Activated CD8-positive, alpha-beta memory T cell treated with anti-CD3 and anti-CD28 coated beads, Interleukin-2, amount 50 U/mL, for 24 hours (primary cell): ENCODE data around the gene ALX4.

Experiments
- DNase-seq: peaks from one replicate; pipeline ENCODE4 v3.0.0-alpha.2; 2020; ENCODE audit errors: extremely low read depth

Gene ALX4

DNA sequence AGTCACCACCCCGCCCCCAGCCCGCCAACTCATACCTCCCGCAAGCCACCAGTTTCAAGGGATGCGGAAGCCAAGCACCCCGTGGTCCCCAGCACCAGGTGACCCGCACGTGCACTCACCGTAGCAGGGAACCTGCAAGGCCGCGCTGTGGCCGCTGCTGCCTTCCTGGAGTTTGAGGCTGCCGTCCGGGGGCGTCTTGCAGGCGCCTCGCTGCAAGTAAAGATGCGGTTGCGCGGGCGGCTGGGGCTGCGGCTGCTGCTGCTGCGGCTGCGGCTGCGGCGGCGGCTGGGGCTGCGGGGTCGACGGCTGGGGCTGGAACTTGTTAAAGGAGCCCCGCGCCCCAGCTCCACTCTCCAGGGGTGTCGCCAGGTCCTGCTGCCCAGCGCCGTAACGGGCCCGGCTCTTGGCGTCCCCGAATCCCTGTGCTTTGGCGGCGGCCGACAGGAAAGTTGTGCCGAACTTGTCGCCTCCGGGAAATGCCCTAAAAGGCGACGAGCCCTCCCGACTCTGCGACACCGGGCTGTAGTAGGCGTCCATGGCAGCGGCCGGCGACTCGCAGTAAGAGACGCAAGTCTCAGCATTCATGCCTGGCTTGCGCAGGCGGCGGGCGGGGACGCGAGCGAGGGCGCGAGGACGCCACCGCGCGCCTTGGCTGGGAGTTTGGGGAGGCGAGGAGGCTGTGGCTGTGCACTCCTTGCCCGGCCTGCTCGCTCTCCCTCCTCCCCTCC lies at the start of gene ALX4:
ALX4 (minus strand) TSS at position 662 of the 728 bp plus-strand sequence; CDS start at position 585, 77 bp downstream.
- DNase-seq, result no peak

DNA sequence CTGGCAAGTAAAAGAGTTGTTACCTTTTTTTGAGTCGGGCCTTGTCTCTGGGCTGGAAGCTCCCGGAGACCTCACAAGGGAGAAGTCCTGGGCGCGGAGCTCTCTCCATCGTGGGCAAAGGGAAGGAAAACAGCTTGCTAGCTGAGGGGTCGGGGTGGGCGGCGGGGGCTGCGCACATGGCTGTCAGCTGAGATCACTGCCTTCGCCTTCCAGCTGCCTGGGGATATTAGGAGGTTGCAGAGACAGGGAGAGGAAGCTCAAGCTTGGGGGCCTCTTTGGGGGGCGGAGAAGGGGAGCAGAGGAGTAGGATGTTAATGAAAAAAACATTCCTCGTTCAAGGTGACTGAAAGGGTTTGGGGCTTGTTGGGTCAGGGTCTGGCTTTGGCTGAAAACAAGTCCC lies 49.2 kb upstream of the ALX4 start:
- no peak for DNase-seq

DNA sequence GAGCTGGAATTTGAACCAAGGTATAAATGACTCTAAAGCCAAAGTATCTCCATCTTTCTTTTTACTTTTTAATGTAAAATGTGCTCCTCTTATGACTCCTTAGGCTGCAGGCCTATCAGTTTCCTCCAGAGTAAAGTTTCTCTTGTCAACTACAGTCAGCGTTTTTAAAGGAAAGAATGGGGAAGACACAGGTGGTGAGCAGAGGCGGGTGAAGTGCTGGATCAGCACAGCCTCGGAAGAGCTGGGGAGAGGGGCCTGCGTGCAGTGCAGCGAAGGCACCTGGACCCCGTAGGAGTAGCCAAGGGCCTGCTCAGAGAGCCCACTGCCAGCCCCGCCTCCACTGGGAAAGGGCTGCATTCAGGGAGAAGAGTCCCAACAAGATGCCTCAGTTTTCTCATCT lies 48.8 kb upstream of the ALX4 start:
- DNase-seq, result no peak

DNA sequence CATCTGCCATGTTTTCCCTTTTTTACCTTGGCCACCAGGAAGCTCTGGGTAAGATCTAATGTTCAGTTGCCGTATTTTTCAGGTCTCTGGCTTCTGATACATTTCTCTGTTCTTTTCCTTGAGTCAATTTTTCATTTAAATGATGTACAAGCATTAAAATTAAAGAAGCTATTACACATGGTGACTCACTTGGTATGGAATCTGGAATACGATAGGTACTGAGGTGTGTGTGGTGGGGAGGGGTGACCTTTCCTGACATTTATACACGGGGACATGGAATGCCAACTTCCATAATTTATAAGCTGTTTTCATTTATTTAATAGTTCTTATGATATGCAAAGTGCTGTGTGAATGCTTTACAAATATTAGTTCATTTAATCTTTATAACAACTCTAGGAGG lies 47.8 kb upstream of the ALX4 start:
- DNase-seq, result no peak

DNA sequence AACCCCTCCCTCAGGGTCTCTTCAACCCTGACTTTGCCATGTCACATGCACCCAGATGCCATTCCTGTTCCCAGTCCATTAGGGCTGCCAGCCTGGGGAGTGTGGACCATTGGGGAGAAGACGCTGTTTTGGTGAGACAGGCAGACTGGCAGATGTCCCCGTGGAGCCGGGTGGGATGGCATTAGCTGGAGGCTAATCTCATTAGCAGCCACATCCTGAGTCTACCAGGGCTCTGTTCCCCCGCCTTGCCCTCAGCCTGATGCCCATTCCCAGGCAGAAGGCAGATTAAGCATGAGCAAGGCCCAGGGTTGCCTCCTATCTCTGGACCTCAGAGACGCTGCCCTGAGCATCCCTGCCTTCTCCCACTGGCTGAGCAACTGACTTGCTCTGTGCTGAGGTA lies 46.4 kb upstream of the ALX4 start:
- no peak for DNase-seq

DNA sequence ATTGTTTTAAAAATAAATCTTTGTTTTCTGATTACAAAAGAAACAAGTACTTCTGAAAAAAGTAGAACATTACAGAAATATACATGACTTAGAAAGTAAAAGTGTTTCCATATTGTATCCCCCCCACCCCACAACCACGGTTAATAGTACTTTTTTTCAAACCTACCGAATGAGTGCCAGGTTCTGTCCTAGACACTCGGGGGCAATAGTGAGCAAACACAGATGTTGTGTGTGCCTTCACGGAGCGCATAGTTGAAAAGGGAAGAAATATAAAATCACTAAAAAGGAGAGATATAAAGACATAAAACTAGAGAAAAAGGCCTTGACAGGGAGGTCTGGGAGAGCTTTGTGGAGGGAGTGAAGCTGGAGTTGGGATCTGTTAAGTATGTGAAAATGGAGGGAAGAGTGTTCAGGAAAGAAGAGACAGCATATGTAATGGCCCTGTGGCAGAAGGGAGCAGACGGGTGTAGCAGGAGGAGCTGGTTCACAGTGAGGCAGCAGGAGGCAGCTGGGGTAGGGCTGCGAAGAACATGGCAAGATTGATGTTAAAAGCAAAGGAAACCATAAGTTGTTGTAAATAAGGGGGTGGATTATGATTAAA lies 42.1 kb upstream of the ALX4 start:
- DNase-seq, result no peak

DNA sequence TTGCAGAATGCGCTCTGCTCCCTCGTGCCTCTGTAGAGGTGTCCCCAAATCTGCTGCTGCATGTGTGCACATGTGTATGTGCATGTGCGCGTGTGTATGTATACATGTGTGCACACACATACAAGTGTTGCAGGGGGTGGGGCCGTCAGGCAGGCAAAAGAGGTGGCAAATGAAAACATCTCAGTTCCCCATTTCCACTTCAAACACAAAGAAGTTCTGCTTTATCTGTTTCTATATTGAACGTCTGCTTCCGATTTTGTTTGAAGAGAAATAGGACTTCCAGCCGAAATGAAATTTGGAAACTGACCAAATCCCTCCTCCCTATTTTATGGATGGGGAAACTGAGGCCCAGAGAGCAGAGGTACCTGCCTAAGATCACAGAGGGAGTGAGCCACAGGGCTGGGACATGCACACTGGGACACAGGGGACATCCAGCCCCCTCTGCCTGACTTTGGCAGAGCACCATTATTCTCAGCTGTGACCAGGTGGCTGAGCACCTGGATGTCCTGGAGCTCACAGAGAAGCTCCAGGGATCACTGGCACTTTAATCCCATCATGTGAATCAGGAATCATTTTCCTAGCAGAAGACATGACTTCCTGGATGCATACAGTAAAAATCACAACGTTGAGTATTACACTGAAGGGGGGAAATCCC lies 41.2 kb upstream of the ALX4 start:
- DNase-seq, result no peak

DNA sequence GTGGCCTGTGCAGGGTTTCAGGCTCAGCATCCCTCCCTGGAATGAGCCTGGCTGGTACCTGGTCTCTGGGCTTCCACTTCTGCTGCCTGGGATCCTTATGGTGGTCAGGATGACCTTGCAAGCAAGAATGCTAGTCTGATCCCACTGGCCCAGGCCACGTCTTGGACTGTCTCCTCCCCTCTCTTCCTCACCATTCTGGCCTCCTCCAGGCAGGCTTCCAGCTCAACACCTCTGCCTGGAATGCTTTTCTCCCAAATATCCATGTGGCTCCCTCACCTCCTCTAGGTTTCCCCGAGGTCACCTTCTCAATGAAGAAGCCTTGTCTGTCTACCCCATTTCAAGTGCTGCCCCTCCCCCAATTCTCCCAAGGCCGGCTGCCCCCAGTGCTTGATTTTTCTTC lies 39.4 kb upstream of the ALX4 start:
- DNase-seq, result no peak

DNA sequence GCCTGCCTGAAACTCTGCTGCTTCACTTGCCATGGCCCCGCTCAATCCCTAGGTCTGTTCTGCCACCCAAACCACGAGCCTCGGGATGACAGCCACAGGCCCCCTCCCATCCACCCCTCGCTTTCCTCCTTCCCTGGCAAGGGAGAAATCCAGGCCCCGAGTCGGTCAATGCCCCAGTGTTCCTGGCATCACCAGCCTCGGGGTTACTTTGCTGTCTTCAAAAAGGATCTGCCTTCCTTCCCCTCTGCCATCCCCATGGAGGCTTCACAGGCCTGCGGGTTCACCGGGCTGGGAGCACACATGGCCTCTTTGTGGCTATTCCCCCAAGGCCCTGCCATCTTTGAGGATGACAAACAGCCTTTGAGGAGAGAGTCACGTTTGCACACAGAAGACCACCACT lies 38.8 kb upstream of the ALX4 start:
- DNase-seq, result no peak

DNA sequence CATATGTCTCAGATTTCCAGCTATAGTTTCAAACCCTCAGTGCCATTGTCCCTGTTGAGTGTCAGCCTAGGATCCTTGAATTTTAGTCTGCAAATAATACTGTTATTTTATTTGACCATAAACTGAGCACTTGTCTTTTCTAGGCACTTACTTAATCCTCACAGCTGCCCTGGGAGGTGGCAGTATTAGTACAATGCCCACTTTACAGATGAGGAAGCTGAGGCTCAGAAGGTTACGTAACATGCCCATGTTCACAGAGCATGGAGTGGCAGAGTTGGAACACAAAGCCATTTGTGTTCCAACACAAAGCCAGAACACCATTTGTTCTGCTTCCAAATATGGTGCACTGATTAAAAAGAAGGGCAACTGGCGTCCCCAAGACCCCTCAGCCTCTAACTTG lies 38.2 kb upstream of the ALX4 start:
- no peak for DNase-seq

DNA sequence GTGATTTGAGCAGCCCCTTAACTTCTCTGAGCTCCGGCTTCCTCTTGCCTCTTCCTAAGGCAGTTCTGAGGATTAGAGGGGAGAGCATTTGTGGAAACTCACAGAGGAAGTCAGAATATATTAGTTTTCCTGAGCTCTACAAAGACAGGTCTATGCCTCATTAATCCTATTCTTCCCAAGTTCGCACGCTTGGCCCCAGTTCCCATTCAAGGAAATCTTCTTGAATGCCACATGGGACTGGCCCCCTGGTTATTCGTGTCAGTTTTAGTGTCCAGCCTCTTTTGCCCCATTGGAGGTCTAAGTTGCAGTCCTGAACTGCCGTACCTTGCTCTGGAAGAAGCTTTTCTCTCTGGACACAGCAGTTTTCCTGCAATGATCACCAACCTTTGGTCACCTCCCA lies 37.6 kb upstream of the ALX4 start:
- DNase-seq, result no peak

DNA sequence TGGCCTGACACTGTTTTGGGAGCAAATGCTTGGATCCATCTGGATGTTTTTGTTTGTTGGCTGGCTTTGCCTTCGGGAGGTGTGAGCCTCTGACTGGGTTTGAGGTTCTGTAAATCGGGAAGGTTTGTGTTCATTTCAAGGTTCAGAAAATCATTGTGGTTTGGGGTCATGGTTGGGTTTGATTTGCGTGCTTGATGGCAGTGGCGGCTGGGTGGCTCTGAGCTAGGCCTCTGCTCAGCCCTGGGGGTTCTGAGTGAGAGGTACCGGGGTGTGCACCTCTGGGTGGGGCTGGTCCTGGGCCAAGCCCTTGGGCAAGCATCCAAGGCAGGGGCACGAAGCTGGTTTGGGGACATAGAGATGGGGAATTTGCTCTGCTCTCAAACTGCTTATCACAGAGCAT lies 37.0 kb upstream of the ALX4 start:
- no peak for DNase-seq

DNA sequence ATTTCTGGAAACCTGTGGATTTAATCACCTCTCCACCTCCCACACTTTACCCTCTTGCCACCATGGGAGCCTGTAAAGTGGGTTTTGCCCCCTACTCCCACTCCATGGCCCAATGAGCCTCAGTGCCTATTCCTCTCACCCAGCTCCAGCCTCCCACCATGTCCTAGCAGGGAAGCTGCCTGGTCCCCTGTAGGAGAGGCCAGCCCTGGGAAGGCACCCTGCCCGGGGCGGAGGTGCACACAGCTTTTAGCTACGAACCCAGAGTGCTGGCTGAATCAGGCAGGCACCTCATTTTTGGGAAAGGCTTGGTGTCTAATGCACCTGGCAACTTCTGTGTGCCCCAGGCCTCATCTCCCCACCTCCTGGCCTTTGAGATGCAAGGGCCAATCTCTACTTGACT lies 35.8 kb upstream of the ALX4 start:
- DNase-seq, result no peak

DNA sequence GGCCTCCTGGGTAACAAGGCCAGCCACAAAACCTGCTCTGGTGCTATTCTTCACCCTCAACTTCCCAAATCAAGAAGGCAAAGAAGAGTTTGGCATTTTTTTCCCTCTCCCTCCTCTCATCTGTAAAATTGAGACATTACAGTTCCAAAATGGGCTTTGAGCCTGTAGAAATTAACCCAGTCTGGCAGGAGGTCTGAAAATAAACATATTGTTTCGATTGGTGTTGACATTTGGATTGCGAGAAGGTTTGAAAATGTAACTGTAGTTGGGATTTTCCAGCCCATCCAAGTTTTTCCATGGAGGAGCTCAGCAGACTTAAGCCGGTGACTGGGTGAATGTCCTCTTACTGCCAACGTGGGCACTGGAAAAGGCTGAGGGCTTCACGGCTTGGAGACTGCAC lies 35.0 kb upstream of the ALX4 start:
- no peak for DNase-seq

DNA sequence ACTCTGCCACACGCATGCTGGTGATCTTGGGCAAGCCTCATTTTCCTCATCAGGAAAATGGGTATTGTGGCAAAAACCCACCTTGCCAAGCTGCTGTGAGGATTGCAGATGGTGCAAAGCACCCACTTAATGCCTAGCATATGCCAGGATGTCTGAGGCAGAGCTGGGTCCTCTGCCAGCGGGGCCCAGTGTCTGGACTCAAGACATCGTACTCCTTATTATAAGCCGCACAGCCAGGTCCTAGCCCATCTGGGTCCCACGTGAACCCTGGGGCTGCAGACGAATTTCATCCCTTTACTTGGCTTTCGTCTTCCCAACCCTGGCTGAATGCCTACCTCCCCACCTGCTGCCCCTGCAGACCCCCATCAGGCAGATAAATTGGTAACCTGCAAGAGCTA lies 34.5 kb upstream of the ALX4 start:
- DNase-seq, result no peak

DNA sequence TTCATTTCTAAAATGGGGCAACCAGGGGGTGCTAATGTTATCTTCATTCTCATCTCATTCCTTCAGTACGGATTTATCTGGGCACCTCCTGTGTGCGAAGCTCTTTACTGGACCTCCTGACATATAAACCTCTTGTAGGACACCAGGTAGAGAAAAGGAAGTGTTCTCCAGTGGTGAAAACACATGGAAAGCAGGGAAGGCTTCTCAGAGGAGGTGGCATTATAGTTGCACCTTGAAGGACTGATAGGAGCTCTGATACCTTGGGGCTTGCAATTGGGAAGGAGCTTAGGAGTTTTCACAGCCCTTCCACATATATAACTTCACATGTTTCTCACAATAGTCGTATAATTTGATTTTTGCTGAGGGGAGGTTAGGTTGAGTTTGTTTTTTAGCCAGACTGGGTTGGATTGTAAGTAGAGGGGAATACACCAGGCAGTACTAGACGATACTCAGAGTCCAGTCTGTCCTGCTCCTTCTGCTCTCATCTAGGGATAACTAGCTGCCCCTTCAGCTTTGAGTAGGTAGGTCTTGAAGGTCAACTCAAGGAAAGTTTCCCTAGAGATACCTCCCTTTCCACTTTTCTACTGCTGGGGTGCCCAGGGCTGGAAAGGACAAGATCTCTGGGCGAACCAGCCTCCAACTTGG lies 34.0 kb upstream of the ALX4 start:
- no peak for DNase-seq

DNA sequence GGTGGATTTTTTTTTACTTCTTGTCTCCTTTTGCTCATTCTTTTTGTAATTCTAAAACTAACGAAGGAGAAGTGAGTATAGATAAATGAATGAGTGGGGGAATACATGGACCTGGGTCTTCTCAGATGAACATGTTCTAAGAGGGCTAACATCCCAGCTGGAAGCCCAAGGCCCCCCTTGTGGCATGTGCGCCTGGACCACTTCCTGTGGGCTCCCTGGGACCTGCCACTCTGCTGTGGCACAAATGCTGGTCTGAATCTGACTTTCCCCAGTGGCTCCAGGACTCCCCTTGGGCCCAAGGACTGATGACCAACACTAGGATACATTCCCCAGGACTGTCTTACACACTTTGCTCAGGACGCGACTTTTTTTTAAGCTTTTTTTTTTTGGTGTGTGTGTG lies 32.7 kb upstream of the ALX4 start:
- DNase-seq, result no peak

DNA sequence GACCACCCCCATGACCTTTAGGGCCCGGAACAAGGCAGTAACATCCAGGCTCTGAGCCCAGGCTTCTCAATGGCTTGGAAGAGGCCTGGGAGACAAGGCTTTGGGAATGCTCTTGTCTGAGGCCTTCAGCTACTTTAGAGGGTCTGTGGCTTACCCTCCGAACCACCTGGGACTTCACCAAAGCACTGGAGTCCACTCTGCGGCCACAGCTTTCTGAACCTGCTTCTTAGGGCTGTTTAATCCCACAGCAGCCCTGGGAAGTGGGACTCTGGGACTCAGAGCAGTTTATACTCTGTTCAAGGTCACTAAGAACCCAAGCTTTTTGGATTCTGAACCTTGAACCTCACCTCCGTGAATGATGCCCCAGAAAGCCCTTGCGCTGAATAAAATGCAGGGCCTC lies 30.7 kb upstream of the ALX4 start:
- DNase-seq, result no peak

DNA sequence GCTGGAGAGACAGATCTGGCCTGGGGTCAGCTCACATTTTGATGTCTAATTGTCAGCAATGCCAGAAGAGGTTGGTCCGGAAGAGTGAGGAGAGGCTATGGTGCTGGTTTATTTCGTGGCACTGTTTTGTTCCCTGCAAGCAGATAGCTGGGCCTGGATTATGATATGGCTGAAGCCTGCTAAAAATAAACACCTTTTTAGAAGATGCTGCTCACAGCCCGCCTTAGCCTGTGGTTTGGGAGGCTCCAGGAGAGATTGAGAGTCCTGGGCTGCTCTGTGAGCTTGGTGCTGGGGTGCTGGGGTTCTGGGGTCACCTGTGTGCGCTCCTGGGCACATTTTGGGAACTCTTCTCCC lies 29.6 kb upstream of the ALX4 start:
- no peak for DNase-seq

DNA sequence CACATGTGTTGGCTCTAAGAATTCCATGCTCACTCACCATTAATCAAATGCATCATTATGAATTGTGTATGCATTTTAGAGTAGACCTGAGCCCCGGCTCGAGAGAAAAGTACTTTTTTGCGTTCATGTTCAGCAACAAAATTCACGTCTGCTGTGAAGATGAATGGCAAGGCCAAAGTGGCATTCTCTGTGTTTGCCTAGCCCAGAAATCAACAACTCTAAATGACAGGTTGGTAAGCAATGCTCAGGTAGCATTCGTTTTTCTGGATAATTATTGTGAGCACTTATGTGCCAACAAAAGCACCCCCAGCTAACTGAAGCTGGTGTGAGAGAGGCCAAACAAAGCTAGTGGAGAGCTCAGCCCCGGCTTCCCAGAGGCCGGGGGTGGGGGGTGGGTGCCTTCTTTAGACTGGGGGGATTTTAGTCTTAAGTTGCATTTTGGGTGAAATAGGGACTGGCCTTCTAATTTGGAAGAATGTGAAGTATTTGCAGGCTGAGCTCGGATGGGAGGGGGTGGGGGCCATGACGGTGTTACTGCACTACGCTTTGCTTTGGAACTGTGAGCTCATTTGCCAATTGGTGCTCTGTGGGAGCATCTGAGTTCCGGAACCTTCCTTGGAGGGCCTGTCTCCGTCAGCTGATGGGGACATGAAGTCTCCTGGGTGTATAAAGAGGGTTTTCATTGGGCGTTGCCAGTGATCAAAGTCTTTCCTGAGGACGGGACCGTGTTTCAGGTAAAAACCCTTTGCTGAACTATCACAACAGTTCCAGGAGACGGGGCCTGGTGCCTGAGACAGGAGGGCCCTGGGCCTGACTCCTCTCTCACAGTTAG lies 29.0 kb upstream of the ALX4 start:
- DNase-seq, result no peak

DNA sequence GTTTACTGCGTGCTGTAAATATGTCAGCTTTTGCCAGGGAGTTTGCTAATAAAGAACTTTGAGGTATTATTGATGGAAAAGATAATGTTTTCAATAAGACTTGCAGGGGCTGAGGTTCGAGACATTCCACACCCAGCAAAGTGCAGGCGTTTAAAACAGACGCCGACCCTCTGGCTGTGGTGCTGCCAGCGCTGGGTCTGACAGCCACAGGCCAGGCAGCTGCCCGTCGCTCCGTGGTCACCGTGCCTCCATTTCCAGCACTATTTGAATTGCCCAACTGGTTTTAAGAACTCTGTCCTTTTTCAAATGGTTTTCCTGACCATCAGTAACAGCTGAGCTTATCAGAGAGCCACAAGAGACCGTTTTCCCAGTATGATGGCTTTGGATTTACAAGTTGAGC lies 28.1 kb upstream of the ALX4 start:
- DNase-seq, result no peak

DNA sequence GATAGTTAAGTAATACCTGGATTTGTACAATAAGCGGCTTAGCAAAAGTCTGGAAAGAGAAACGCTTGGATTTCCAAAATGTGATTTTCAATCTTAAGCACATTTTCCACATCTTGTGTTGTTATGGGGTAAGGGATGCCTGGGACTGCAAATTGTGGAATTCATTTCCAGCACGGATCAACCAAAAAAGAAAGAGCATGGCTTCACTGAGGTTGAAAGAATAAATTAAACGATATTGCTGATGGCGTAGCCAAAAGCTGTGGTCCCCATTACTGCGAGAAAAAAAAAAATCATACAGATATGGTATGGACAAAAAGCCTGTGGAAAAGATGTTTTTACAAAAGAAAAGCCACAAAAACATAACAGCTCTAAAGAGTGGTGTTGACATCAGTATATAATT lies 26.0 kb upstream of the ALX4 start:
- no peak for DNase-seq
